ENCODE results near the gene CRYBA4. TPM values are rescaled to one million over a fixed set of nuclear protein-coding genes. Genes with fewer than 3 reads are reported as not detected.
A peak's percentile ranks its signal among the peaks of the same experiment; 100 is the strongest.

The CRYBA4 gene
- total and polyA plus RNA-seq, 11 donors, result not detected

GRCh38 chr22:26577081-26577480, 44.7 kb upstream of the CRYBA4 start:
- no peak overlapping the region for H3K27ac ChIP-seq
- no peak for TF ChIP-seq CTCF (IDR thresholded peaks at IDR 0.05)
- TF ChIP-seq POLR2A (IDR thresholded peaks at IDR 0.05), result no peak
- peaks cover 0 to 6% (median 3%) of the 10 kb centered on the region in 9 donors for H3K36me3 ChIP-seq
- DNase-seq (no peak), ATAC-seq (no peak)
- H3K27me3 ChIP-seq, result no peaks in the 10 kb centered on the region
- peaks cover 0 to 73% (median 16%) of the 10 kb centered on the region in 12 donors for H3K4me1 ChIP-seq
- no peak overlapping the region for H3K4me3 ChIP-seq
- WGBS, 4 donors, result 91 to 98% (median 93%) methylated on average over 7 of the region's 7 CpGs
- H3K9me3 ChIP-seq, result no peaks in the 10 kb centered on the region
- intact Hi-C loops (cut with DNase I), result no loop called here

GRCh38 chr22:26579331-26579886, 42.4 kb upstream of the CRYBA4 start:
- TF ChIP-seq POLR2A (IDR thresholded peaks at IDR 0.05) (no peak), CTCF (IDR thresholded peaks at IDR 0.05) (no peak)
- peaks cover 0 to 51% (median 17%) of the 10 kb centered on the region in 12 donors for H3K4me1 ChIP-seq
- H3K27me3 ChIP-seq, result no peaks in the 10 kb centered on the region
- peak overlapping the region in 1 of 12 donors; percentile 8 for H3K4me3 ChIP-seq
- WGBS, 4 donors, result 49 to 63% (median 53%) methylated on average over 10 of the region's 10 CpGs
- ATAC-seq (peak in 3 of 4 donors; percentile 30 to 74 (median 67)), DNase-seq (peak in 2 of 5 donors; percentile 38 to 67)
- H3K36me3 ChIP-seq, result peaks cover 0 to 18% (median 7%) of the 10 kb centered on the region in 9 donors
- intact Hi-C loops (cut with DNase I), result no loop called here
- H3K9me3 ChIP-seq, result no peaks in the 10 kb centered on the region
- peak overlapping the region in 1 of 12 donors; percentile 60 for H3K27ac ChIP-seq

GRCh38 chr22:26580240-26580962, 41.4 kb upstream of the CRYBA4 start:
- DNase-seq (no peak), ATAC-seq (no peak)
- WGBS, 4 donors, result 78 to 85% (median 79%) methylated on average over 13 of the region's 13 CpGs
- H3K36me3 ChIP-seq, result peaks cover 0 to 18% (median 7%) of the 10 kb centered on the region in 9 donors
- H3K9me3 ChIP-seq, result no peaks in the 10 kb centered on the region
- peak overlapping the region in 1 of 12 donors; percentile 60 for H3K27ac ChIP-seq
- no peak overlapping the region for H3K4me3 ChIP-seq
- TF ChIP-seq POLR2A (IDR thresholded peaks at IDR 0.05) (no peak), CTCF (IDR thresholded peaks at IDR 0.05) (no peak)
- H3K27me3 ChIP-seq, result no peaks in the 10 kb centered on the region
- peaks cover 0 to 51% (median 27%) of the 10 kb centered on the region in 12 donors for H3K4me1 ChIP-seq
- intact Hi-C loops (cut with DNase I), result loop anchor here in 1 of 10 donors (10.0 kb wide), 1 partner anchor 66 kb away; the partner anchor contains the start of gene TFIP11

GRCh38 chr22:26581026-26581425, 40.7 kb upstream of the CRYBA4 start:
- peaks cover 0 to 18% (median 7%) of the 10 kb centered on the region in 9 donors for H3K36me3 ChIP-seq
- no peaks in the 10 kb centered on the region for H3K27me3 ChIP-seq
- DNase-seq (no peak), ATAC-seq (no peak)
- no peaks in the 10 kb centered on the region for H3K9me3 ChIP-seq
- no peak for TF ChIP-seq POLR2A (IDR thresholded peaks at IDR 0.05)
- no peak for TF ChIP-seq CTCF (IDR thresholded peaks at IDR 0.05)
- H3K27ac ChIP-seq, result no peak overlapping the region
- peaks cover 1 to 52% (median 32%) of the 10 kb centered on the region in 12 donors for H3K4me1 ChIP-seq
- intact Hi-C loops (cut with DNase I), result loop anchor here in 1 of 10 donors (10.0 kb wide), 1 partner anchor 66 kb away; the partner anchor contains the start of gene TFIP11
- H3K4me3 ChIP-seq, result no peak overlapping the region
- 0 to 69% (median 46%) methylated on average over 1 of the region's 1 CpG for WGBS, 4 donors
